ENCODE measurements around the gene OR2G6.
A peak's percentile ranks its signal among the peaks of the same experiment; 100 is the strongest.
"Not testable (repeated sequence)": the region's sequence is repeated elsewhere in the genome, so short reads cannot be mapped to it uniquely, and the experiment has no call there.

The OR2G6 gene
- 0 to 2.8 (median 0) reads per million in 17 experiments for total RNA-seq

- not testable (repeated sequence) for DNase-seq
Measured at GRCh38 chr1:248507773-248508172, at the start of gene OR2G6. OR2G6 (plus strand) TSS chr1:248508073; CDS start chr1:248521647, 13,574 bp downstream.

- not testable (repeated sequence) for DNase-seq
Measured at GRCh38 chr1:248459117-248459516, 48.8 kb upstream of the OR2G6 start.

- no peak for DNase-seq
Measured at GRCh38 chr1:248471154-248471553, 36.7 kb upstream of the OR2G6 start.

- DNase-seq: not testable (repeated sequence)
Measured at GRCh38 chr1:248472111-248472510, 35.8 kb upstream of the OR2G6 start.

- not testable (repeated sequence) for DNase-seq
Measured at GRCh38 chr1:248473051-248473450, 34.8 kb upstream of the OR2G6 start, which contains the start of gene OR2T3. OR2T3 (plus strand) TSS chr1:248473351; CDS start chr1:248473351, 0 bp downstream.

GRCh38 chr1:248475660-248476059 is 32.2 kb upstream of the OR2G6 start:
- not testable (repeated sequence) for DNase-seq

GRCh38 chr1:248481686-248482579 is 25.9 kb upstream of the OR2G6 start:
- not testable (repeated sequence) for DNase-seq

GRCh38 chr1:248488289-248488688 is 19.6 kb upstream of the OR2G6 start, which contains the start of gene OR2T5:
OR2T5 (plus strand) TSS chr1:248488589; CDS start chr1:248488589, 0 bp downstream.
- not testable (repeated sequence) for DNase-seq

GRCh38 chr1:248496661-248497060 is 11.2 kb upstream of the OR2G6 start:
- DNase-seq: not testable (repeated sequence)

- not testable (repeated sequence) for DNase-seq
Measured at GRCh38 chr1:248500305-248501035, 7.4 kb upstream of the OR2G6 start.

GRCh38 chr1:248510217-248510616 is 2.3 kb downstream of the OR2G6 start:
- DNase-seq: not testable (repeated sequence)

GRCh38 chr1:248521856-248522255 is 14.0 kb downstream of the OR2G6 start:
- DNase-seq: no peak

GRCh38 chr1:248537449-248537848 is 29.6 kb downstream of the OR2G6 start:
- not testable (repeated sequence) for DNase-seq

- not testable (repeated sequence) for DNase-seq
Measured at GRCh38 chr1:248547383-248547782, 39.5 kb downstream of the OR2G6 start.

GRCh38 chr1:248551027-248551426 is 43.2 kb downstream of the OR2G6 start:
- DNase-seq: not testable (repeated sequence)

- DNase-seq: not testable (repeated sequence)
Measured at GRCh38 chr1:248562672-248563071, 54.8 kb downstream of the OR2G6 start, which contains the start of gene OR2T29. OR2T29 (minus strand) TSS chr1:248562772; CDS start chr1:248559491, 3,281 bp downstream.

- not testable (repeated sequence) for DNase-seq
Measured at GRCh38 chr1:248565530-248566373, 57.9 kb downstream of the OR2G6 start.

GRCh38 chr1:248569049-248569448 is 61.2 kb downstream of the OR2G6 start:
- peak in 2 of 4 experiments; percentile 84 to 86 for DNase-seq

GRCh38 chr1:248570811-248571210 is 62.9 kb downstream of the OR2G6 start:
- DNase-seq: peak in 2 of 4 experiments; percentile 45 to 47

GRCh38 chr1:248572049-248572448 is 64.2 kb downstream of the OR2G6 start:
- not testable (repeated sequence) for DNase-seq

- DNase-seq: not testable (repeated sequence)
Measured at GRCh38 chr1:248573856-248574255, 66.0 kb downstream of the OR2G6 start.

GRCh38 chr1:248574657-248575056 is 66.8 kb downstream of the OR2G6 start, which contains the start of gene OR2T34:
OR2T34 (minus strand) TSS chr1:248574757; CDS start chr1:248574757, 0 bp downstream.
- not testable (repeated sequence) for DNase-seq
